Stimulated activated naive CD8-positive, alpha-beta T cell treated with anti-CD3 and anti-CD28 coated beads, Interleukin-15, Interleukin-2, amounts not matched to agents 100 ng/mL and 50 ng/mL, for 24 hours (primary cell): ENCODE data around the gene NPPA.

ENCODE experiments used
- H3K27ac Mint-ChIP-seq: one replicate; pipeline ENCODE4 v1.8.0; 2021; ENCODE audit warnings: mild to moderate bottlenecking, mixed read lengths
- H3K27me3 Mint-ChIP-seq: one replicate; pipeline ENCODE4 v1.8.0; 2021; ENCODE audit warnings: mixed read lengths
- H3K36me3 Mint-ChIP-seq: one replicate; pipeline ENCODE4 v1.8.0; 2021; ENCODE audit warnings: low read depth, mixed read lengths
- H3K4me1 Mint-ChIP-seq: one replicate; pipeline ENCODE4 v1.8.0; 2021; ENCODE audit warnings: low read depth, mixed read lengths
- H3K4me3 Mint-ChIP-seq: one replicate; pipeline ENCODE4 v1.8.0; 2021; ENCODE audit warnings: mild to moderate bottlenecking, mixed read lengths
- H3K9me3 Mint-ChIP-seq: one replicate; pipeline ENCODE4 v1.8.0; 2021; ENCODE audit warnings: mixed read lengths

NPPA gene

GRCh38 chr1:11860083-11860482 is 12.5 kb upstream of the NPPA start:
- no peaks in the 10 kb centered on the region for H3K36me3 Mint-ChIP-seq
- H3K4me3 Mint-ChIP-seq = no peak overlapping the region
- H3K9me3 Mint-ChIP-seq = no peaks in the 10 kb centered on the region
- H3K27me3 Mint-ChIP-seq = peaks cover 54% of the 10 kb centered on the region
- H3K4me1 Mint-ChIP-seq = no peaks in the 10 kb centered on the region
- no peak overlapping the region for H3K27ac Mint-ChIP-seq

GRCh38 chr1:11858968-11859871 is 11.6 kb upstream of the NPPA start:
- Mint-ChIP-seq H3K9me3 (no peaks in the 10 kb centered on the region), H3K4me1 (no peaks in the 10 kb centered on the region), H3K27me3 (peaks cover 56% of the 10 kb centered on the region), H3K4me3 (no peak overlapping the region), H3K36me3 (no peaks in the 10 kb centered on the region), H3K27ac (no peak overlapping the region)

- H3K4me3 Mint-ChIP-seq = no peak within 1 kb of the TSS
- H3K36me3 Mint-ChIP-seq = no peaks in the 10 kb centered on the region
- no peaks in the 10 kb centered on the region for H3K4me1 Mint-ChIP-seq
- no peak within 1 kb of the TSS for H3K27ac Mint-ChIP-seq
- H3K9me3 Mint-ChIP-seq = no peaks in the 10 kb centered on the region
- H3K27me3 Mint-ChIP-seq = peaks cover 56% of the 10 kb centered on the region
These were observed 11.0 kb upstream of the NPPA start, which contains the start of gene NPPB for GRCh38 chr1:11858613-11858967. Gene NPPB, minus strand, starts transcription at chr1:11858945. Its CDS starts 112 bp downstream, at chr1:11858833.

GRCh38 chr1:11858158-11858557 is 10.6 kb upstream of the NPPA start:
- Mint-ChIP-seq H3K4me1 (no peaks in the 10 kb centered on the region), H3K9me3 (no peaks in the 10 kb centered on the region), H3K36me3 (no peaks in the 10 kb centered on the region), H3K27ac (no peak overlapping the region), H3K4me3 (no peak overlapping the region), H3K27me3 (peaks cover 56% of the 10 kb centered on the region)

GRCh38 chr1:11857164-11857851 is 9.7 kb upstream of the NPPA start:
- H3K27ac Mint-ChIP-seq = no peak overlapping the region

GRCh38 chr1:11856698-11857097 is 9.1 kb upstream of the NPPA start:
- H3K36me3 Mint-ChIP-seq = no peaks in the 10 kb centered on the region
- H3K27ac Mint-ChIP-seq = no peak overlapping the region
- H3K4me3 Mint-ChIP-seq = no peak overlapping the region
- no peaks in the 10 kb centered on the region for H3K4me1 Mint-ChIP-seq
- no peaks in the 10 kb centered on the region for H3K9me3 Mint-ChIP-seq
- peaks cover 51% of the 10 kb centered on the region for H3K27me3 Mint-ChIP-seq

More at GRCh38 chr1:11857164-11857851, 9.7 kb upstream of the NPPA start:
- H3K4me3 Mint-ChIP-seq = no peak overlapping the region
- no peaks in the 10 kb centered on the region for H3K4me1 Mint-ChIP-seq
- no peaks in the 10 kb centered on the region for H3K36me3 Mint-ChIP-seq
- no peaks in the 10 kb centered on the region for H3K9me3 Mint-ChIP-seq
- peaks cover 55% of the 10 kb centered on the region for H3K27me3 Mint-ChIP-seq

- Mint-ChIP-seq H3K36me3 (no peaks in the 10 kb centered on the region), H3K4me1 (no peaks in the 10 kb centered on the region), H3K4me3 (no peak overlapping the region), H3K27ac (no peak overlapping the region), H3K27me3 (peaks cover 40% of the 10 kb centered on the region), H3K9me3 (no peaks in the 10 kb centered on the region)
These were observed 7.8 kb upstream of the NPPA start for GRCh38 chr1:11855430-11855829.

- no peak overlapping the region for H3K4me3 Mint-ChIP-seq
- no peak overlapping the region for H3K27ac Mint-ChIP-seq
- peaks cover 31% of the 10 kb centered on the region for H3K27me3 Mint-ChIP-seq
- H3K4me1 Mint-ChIP-seq = no peaks in the 10 kb centered on the region
- no peaks in the 10 kb centered on the region for H3K36me3 Mint-ChIP-seq
- H3K9me3 Mint-ChIP-seq = no peaks in the 10 kb centered on the region
These were observed 6.9 kb upstream of the NPPA start for GRCh38 chr1:11854519-11854918.

GRCh38 chr1:11851180-11851579 is 3.6 kb upstream of the NPPA start:
- H3K9me3 Mint-ChIP-seq = no peaks in the 10 kb centered on the region
- peaks cover 10% of the 10 kb centered on the region for H3K27me3 Mint-ChIP-seq

GRCh38 chr1:11850156-11850555 is 2.6 kb upstream of the NPPA start:
- no peak overlapping the region for H3K27ac Mint-ChIP-seq
- H3K27me3 Mint-ChIP-seq = peaks cover 10% of the 10 kb centered on the region
- no peaks in the 10 kb centered on the region for H3K4me1 Mint-ChIP-seq
- no peak overlapping the region for H3K4me3 Mint-ChIP-seq
- no peaks in the 10 kb centered on the region for H3K36me3 Mint-ChIP-seq
- H3K9me3 Mint-ChIP-seq = no peaks in the 10 kb centered on the region

More at GRCh38 chr1:11851180-11851579, 3.6 kb upstream of the NPPA start:
- Mint-ChIP-seq H3K36me3 (no peaks in the 10 kb centered on the region), H3K4me1 (no peaks in the 10 kb centered on the region), H3K27ac (no peak overlapping the region), H3K4me3 (no peak overlapping the region)

- Mint-ChIP-seq H3K27ac (no peak overlapping the region), H3K4me1 (no peaks in the 10 kb centered on the region), H3K36me3 (peaks cover 9% of the 10 kb centered on the region), H3K27me3 (peaks cover 5% of the 10 kb centered on the region), H3K9me3 (no peaks in the 10 kb centered on the region), H3K4me3 (no peak overlapping the region)
These were observed 754 bp upstream of the NPPA start for GRCh38 chr1:11848373-11848700.

- H3K9me3 Mint-ChIP-seq = no peaks in the 10 kb centered on the region
- no peak overlapping the region for H3K27ac Mint-ChIP-seq
- H3K4me3 Mint-ChIP-seq = no peak overlapping the region
These were observed 1.8 kb downstream of the NPPA start for GRCh38 chr1:11845641-11846335.

GRCh38 chr1:11842154-11843041 is 5.2 kb downstream of the NPPA start:
- no peak overlapping the region for H3K27ac Mint-ChIP-seq
- no peak overlapping the region for H3K4me3 Mint-ChIP-seq
- peaks cover 39% of the 10 kb centered on the region for H3K36me3 Mint-ChIP-seq
- H3K27me3 Mint-ChIP-seq = no peaks in the 10 kb centered on the region
- H3K9me3 Mint-ChIP-seq = no peaks in the 10 kb centered on the region
- H3K4me1 Mint-ChIP-seq = no peaks in the 10 kb centered on the region

More at GRCh38 chr1:11845641-11846335, 1.8 kb downstream of the NPPA start:
- H3K4me1 Mint-ChIP-seq = no peaks in the 10 kb centered on the region
- H3K36me3 Mint-ChIP-seq = peaks cover 22% of the 10 kb centered on the region
- no peaks in the 10 kb centered on the region for H3K27me3 Mint-ChIP-seq
